Suprapubic skin (tissue), 3 donors: ENCODE measurements around the gene ERBB4.

Experiments used
- CTCF ChIP-seq, 2 donors: fragments of 200-600 bp in 1 of 2; fragments of 450-650 bp in 1 of 2; sonication (generic) in 1 of 2; IDR thresholded peaks; one replicate each; pipeline ENCODE4 v1.5.1; 2016 to 2019; ENCODE audit warnings: antibody characterized with exemption in 2 of 2, mild to moderate bottlenecking in 1 of 2, moderate library complexity in 1 of 2
- EP300 ChIP-seq: sonication (generic); formaldehyde crosslinking; IDR thresholded peaks from one replicate; pipeline ENCODE4 v1.6.1; 2017; ENCODE audit warnings: antibody characterized with exemption
- POLR2A ChIP-seq, 2 donors: fragments of 450-650 bp; IDR thresholded peaks; one replicate each; pipeline ENCODE4 v1.6.1; 2017; ENCODE audit warnings: antibody characterized with exemption in 2 of 2, mild to moderate bottlenecking in 2 of 2, moderate library complexity in 2 of 2

- TF ChIP-seq CTCF (IDR thresholded peaks at IDR 0.05) (no peak), EP300 (no peak), POLR2A (IDR thresholded peaks at IDR 0.05) (no peak)
Measured at GRCh38 chr2:212213191-212213590, 325.4 kb downstream of the ERBB4 start.
